HEK293T (cell line): ENCODE data around the gene ARVCF.

Experiments used
- ELF4 ChIP-seq: fragments of 450-650 bp; IDR thresholded peaks from 2 replicates; pipeline ENCODE4 v1.6.1; 2017; ENCODE audit warnings: antibody characterized with exemption
- FOXM1 ChIP-seq: fragments of 450-650 bp; IDR thresholded peaks from 2 replicates; pipeline ENCODE4 v1.6.1; 2017; ENCODE audit warnings: mild to moderate bottlenecking, borderline replicate concordance

DNA sequence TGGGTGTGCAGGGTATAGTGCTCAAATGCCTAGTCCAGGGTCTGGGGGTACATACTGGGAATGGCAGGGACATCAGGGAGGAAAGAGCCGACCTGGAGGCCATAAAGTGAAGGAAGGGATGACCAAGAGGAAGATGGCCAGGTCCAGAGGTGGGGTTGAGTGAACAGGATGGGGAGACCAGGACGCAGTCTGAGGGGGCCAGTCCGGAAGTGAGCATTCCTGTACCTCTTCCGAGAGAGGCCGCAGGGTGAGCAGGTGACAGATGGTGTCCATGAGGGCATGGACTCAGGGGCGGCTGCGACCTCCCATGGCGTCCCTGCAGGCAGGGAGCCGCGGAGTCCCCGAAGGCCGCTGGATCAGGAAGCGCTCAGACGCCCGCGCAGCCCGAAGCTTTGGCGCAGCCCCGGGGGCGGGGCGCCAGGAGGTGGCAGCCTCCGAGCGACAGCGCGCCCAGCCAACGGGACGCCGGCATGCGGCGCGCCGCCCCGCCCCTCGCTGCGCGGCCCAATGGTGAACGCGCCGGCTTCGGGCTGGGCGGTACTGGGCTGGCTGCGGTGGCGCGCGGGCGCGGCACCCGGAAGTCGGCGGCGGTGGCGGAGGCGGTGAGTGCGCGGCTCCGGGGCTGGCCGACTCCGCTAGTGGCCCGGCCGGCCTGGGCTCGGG, 4.0 kb upstream of the ARVCF start, which contains the start of gene TANGO2:
- TF ChIP-seq FOXM1 (no peak), ELF4 (no peak; the same call in 1 of the 2 replicates)
